Activated gamma-delta T cell (primary cell): Measurements from ENCODE around the gene GRK1.
"Not testable (repeated sequence)": the region's sequence is repeated elsewhere in the genome, so short reads cannot be mapped to it uniquely, and the experiment has no call there.

Experiments
- DNase-seq: peaks from one replicate; lab custom pipeline; 2025; lab: John Stamatoyannopoulos, UW
- total RNA-seq, 2 donors: gene quantifications; one replicate each; lab custom pipeline; 2026; lab: John Stamatoyannopoulos, UW

Gene GRK1
- total RNA-seq = 0.05 to 0.09 reads per million in 2 donors

DNA sequence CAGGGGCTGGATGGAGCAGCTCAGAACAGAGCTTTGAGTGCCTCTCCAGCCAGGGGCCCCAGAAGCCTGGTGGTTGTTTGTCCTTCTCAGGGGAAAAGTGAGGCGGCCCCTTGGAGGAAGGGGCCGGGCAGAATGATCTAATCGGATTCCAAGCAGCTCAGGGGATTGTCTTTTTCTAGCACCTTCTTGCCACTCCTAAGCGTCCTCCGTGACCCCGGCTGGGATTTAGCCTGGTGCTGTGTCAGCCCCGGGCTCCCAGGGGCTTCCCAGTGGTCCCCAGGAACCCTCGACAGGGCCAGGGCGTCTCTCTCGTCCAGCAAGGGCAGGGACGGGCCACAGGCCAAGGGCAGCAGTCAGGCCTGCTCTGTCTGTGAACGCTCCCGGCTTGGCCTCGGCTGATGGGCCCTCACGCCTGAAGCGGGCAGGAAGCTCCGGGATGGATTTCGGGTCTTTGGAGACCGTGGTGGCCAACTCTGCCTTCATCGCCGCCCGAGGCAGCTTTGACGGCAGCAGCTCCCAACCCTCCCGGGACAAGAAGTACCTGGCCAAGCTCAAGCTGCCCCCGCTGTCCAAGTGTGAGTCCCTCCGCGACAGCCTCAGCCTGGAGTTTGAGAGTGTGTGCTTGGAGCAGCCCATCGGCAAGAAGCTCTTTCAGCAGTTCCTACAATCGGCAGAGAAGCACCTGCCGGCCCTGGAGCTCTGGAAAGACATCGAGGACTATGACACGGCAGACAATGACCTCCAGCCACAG is at the start of gene GRK1:
TSS of gene GRK1 (plus strand) at position 269 of the 751 bp plus-strand sequence. CDS start at position 437, 168 bp downstream.
- DNase-seq = no peak

GRCh38 chr13:113617961-113618360 is 49.1 kb upstream of the GRK1 start:
- DNase-seq = no peak

- no peak for DNase-seq
These were observed 48.6 kb upstream of the GRK1 start for GRCh38 chr13:113618455-113618854.

DNA sequence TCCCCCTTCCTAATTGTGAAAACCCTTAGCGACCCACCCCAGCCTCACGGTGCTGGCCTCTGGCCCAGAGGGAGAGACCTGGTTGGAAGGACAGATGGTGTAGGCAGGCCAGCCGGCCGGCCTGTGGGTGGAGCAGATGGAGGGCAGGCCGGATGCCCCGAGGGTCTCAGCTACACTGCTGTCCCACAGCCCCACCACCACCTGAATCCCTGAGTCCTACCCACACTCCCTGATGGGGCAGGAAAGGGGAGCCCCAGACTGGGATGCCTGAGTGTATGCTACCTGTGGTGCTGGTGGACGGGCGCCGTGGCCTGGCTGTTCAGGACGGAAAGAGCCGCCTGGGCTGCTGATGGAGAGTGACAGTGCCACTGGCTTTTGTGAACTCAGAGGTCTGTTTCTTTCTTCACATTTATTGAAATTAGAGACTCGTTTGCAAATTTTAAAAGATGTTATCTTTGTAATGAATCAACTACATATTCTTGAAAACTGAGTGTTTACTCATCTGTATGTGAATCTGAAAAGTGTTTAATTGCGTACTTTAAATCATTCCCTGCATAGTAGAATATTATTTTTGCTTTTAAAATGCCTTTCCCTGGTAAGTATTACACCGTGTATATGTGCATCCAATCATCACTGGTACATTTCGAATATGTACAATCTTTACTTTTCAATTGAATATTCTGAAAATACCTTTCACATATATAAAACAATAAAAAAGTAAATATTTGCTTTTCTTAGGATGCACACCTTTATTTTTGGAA is 46.8 kb upstream of the GRK1 start:
- DNase-seq = no peak

GRCh38 chr13:113621046-113621445 is 46.0 kb upstream of the GRK1 start:
- no peak for DNase-seq

GRCh38 chr13:113621498-113621897 is 45.5 kb upstream of the GRK1 start:
- not testable (repeated sequence) for DNase-seq

GRCh38 chr13:113621986-113622550 is 45.0 kb upstream of the GRK1 start:
- not testable (repeated sequence) for DNase-seq

- no peak for DNase-seq
These were observed 44.1 kb upstream of the GRK1 start for GRCh38 chr13:113622791-113623490.

DNA sequence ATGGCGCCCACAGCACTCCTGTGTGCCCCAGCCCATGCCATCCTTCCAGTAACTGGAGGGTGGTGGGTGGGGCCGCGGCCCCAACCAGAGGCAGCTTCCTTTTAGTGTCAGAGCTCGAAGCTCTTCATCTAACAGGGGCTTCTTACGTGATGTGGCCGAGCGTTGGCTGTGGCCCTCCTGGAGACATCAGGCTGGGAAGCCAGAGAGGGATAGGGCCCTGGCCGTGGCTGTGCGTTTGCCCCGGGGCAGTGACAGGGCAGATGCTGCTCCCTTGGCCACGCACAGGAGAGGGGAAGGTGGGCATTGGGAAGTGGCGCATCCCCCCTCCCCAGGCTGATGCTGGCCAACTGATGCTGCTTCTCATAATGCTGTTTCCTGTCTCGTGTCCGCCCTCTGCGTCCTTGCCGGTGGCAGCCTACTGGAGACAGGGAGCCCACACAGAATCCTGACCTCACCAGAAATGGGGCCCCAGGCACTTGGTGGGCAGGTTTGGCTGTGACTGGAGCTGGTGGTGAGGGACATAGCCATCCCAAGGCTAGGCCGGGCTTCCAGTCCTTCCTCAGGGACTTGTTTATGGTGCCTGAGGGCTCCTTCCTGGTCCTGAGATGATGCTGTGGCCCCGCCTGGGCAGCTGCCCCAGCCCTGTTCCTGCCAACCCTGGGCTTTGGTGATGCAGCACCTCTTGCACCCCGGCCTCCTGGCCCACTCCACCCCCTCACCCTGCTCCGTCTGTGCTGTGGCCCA is 43.4 kb upstream of the GRK1 start:
- no peak for DNase-seq

DNA sequence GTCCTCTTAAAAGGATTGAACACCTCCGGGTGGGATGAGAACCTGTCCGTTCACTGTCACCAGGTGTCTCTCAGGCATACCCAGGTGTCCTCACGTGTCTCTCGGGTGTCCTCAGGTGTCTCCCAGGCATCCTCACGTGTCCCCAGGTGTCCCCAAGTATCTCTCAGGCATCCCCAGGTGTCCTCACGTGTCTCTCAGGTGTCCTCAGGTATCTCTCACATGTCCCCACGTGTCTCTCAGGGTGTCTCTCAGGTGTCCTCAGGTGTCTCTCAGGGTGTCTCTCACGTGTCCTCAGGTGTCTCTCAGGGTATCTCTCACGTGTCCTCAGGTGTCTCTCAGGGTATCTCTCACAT is 42.8 kb upstream of the GRK1 start:
- no peak for DNase-seq

DNA sequence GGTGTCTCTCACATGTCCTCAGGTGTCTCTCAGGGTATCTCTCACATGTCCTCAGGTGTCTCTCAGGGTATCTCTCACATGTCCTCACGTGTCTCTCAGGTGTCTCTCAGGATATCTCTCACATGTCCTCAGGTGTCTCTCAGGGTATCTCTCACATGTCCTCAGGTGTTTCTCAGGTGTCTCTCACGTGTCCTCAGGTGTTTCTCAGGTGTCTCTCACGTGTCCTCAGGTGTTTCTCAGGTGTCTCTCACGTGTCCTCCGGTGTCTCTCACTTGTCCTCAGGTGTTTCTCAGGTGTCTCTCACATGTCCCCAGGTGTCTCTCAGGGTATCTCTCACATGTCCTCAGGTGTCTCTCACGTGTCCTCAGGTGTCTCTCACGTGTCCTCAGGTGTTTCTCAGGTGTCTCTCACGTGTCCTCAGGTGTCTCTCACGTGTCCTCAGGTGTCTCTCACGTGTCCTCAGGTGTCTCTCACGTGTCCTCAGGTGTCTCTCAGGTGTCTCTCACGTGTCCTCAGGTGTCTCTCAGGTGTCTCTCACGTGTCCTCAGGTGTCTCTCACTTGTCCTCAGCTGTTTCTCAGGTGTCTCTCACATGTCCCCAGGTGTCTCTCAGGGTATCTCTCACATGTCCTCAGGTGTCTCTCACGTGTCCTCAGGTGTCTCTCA is 42.2 kb upstream of the GRK1 start:
- not testable (repeated sequence) for DNase-seq

DNA sequence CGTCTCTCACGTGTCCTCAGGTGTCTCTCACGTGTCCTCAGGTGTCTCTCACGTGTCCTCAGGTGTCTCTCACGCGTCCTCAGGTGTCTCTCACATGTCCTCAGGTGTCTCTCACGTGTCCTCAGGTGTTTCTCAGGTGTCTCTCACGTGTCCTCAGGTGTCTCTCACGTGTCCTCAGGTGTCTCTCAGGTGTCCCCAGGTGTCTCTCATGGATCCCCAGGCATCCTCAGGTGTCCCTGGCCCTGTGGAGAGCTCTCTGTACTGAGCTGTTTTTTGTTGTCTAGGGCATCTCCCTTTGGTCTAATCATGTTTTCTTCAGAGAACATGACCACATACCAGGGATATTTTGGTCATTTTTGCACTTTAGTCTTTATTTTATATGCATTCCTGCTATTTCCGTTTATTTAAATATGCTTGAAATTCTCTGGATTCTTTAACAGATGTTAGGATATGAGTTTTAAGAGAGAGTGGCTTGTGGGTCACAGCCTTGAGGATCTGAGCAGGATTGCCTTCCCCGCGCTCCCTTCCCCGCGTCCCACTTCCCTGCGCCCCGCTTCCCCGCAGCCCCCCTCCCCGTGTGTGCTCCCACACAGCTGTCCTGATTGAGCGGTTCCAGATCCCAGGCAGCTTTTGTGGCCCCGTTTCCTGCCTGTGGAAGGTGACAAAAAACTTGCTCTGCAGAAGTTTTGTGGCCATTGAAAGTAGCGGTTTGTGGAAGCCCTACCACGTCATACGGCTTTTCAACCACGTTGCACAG is 40.9 kb upstream of the GRK1 start:
- DNase-seq = no peak

- DNase-seq = no peak
These were observed 39.9 kb upstream of the GRK1 start for GRCh38 chr13:113627136-113627535.

DNA sequence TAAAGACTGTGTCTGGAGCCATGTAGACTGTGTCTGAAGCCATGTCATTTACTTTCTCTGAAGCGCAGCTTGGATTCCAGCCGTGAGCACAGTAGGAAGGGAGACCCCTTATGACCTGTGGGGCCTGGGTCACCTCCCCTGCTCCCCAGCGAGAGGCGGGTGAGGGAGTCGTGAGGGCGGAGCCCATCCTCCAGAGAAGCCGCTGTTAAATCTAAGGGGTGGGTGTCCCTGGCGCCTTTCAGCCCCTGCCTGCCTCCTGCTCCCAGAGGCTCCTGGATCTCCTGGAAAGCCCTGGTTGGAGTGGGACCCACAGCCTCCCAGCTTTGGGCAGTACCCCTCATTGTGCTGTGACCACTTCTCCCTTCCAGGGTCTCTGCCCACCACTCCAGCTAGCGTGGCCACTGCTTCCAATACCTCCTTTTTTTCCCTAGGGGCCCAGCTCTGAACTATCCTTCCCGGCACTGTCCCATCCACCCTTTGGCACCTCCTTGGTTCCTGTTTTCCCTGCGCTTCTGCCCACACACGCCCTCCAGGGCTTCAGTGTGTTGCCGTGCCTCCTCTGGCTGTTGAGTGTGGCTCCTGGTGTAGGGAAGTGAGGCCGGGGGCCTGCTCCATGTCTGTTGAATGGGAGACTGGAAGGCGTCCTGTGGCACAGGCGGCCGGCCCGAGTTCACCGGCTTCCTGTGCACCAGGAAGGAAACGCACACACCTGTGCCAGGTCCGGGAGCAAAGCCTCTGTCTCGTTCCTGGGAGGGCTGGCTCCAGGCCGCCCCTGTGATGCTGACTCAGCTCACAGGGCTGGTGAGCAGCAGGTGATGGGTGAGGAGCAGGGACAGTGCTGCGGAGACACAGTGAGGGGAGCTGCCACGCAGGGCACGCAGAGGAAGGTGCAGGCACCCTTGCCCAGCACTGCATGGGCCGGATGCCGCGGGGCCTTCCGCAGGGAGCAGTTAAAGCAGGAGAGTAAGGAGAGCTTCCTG is 38.4 kb upstream of the GRK1 start:
- DNase-seq = no peak

- DNase-seq = no peak
These were observed 37.2 kb upstream of the GRK1 start for GRCh38 chr13:113629866-113630265.

- no peak for DNase-seq
These were observed 36.7 kb upstream of the GRK1 start for GRCh38 chr13:113630296-113630695.

GRCh38 chr13:113630804-113631203 is 36.2 kb upstream of the GRK1 start:
- DNase-seq = no peak

GRCh38 chr13:113631341-113632095 is 35.5 kb upstream of the GRK1 start:
- no peak for DNase-seq
